ENCODE data around the gene DTNA.

DNA sequence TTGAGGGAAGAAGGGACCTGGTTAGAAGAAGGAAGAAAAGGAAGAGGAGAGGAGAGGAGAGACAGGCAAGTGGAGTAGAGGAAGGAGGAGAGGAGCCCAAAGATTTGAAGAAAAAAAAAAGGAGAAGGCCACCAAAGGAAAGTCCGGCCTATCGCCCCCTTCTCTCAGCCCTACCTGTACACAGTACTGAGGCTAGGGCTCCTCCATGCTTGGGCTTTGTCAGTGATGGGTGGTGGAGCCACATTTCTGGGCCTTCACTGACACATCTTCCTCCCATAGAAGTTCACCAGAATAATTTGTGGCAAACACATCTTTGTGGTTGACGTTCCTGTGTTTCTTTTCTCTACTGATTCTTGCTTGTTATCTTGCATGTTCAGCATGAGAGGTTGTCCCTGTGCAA is 125.4 kb downstream of the DTNA start:
- TF ChIP-seq, protein P1, sequence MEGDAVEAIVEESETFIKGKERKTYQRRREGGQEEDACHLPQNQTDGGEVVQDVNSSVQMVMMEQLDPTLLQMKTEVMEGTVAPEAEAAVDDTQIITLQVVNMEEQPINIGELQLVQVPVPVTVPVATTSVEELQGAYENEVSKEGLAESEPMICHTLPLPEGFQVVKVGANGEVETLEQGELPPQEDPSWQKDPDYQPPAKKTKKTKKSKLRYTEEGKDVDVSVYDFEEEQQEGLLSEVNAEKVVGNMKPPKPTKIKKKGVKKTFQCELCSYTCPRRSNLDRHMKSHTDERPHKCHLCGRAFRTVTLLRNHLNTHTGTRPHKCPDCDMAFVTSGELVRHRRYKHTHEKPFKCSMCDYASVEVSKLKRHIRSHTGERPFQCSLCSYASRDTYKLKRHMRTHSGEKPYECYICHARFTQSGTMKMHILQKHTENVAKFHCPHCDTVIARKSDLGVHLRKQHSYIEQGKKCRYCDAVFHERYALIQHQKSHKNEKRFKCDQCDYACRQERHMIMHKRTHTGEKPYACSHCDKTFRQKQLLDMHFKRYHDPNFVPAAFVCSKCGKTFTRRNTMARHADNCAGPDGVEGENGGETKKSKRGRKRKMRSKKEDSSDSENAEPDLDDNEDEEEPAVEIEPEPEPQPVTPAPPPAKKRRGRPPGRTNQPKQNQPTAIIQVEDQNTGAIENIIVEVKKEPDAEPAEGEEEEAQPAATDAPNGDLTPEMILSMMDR (IDR thresholded peaks at IDR 0.05; ENCODE audit: poor library complexity, severe bottlenecking): no peak
- no peak for TF ChIP-seq EZH2 (IDR thresholded peaks at IDR 0.05; ENCODE audit: borderline replicate concordance, insufficient read depth, low read length, poor library complexity, severe bottlenecking)
- TF ChIP-seq RAD21 (conservative IDR thresholded peaks at IDR 0.05): no peak
- TF ChIP-seq, protein P2, sequence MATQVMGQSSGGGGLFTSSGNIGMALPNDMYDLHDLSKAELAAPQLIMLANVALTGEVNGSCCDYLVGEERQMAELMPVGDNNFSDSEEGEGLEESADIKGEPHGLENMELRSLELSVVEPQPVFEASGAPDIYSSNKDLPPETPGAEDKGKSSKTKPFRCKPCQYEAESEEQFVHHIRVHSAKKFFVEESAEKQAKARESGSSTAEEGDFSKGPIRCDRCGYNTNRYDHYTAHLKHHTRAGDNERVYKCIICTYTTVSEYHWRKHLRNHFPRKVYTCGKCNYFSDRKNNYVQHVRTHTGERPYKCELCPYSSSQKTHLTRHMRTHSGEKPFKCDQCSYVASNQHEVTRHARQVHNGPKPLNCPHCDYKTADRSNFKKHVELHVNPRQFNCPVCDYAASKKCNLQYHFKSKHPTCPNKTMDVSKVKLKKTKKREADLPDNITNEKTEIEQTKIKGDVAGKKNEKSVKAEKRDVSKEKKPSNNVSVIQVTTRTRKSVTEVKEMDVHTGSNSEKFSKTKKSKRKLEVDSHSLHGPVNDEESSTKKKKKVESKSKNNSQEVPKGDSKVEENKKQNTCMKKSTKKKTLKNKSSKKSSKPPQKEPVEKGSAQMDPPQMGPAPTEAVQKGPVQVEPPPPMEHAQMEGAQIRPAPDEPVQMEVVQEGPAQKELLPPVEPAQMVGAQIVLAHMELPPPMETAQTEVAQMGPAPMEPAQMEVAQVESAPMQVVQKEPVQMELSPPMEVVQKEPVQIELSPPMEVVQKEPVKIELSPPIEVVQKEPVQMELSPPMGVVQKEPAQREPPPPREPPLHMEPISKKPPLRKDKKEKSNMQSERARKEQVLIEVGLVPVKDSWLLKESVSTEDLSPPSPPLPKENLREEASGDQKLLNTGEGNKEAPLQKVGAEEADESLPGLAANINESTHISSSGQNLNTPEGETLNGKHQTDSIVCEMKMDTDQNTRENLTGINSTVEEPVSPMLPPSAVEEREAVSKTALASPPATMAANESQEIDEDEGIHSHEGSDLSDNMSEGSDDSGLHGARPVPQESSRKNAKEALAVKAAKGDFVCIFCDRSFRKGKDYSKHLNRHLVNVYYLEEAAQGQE (IDR thresholded peaks at IDR 0.05; ENCODE audit: borderline replicate concordance): no peak
- no peak for TF ChIP-seq POLR2AphosphoS5 (IDR thresholded peaks at IDR 0.05)
